RWPE2 (cell line): Measurements from ENCODE around the gene RMDN2.

ENCODE experiments used
- ATAC-seq: fragments of 200-7000 bp; cut with Tn5 transposase; 3 replicates; pipeline ENCODE4 v1.9.1; 2021; ENCODE audit warnings: low read depth
- DNase-seq: peaks from one replicate; pipeline ENCODE4 v3.0.0-alpha.2; 2020; ENCODE audit warnings: low spot score
- H3K27ac ChIP-seq: fragments of 450-650 bp; 2 replicates; pipeline ENCODE4 v1.5.1; 2017; ENCODE audit warnings: mild to moderate bottlenecking; ENCODE audit not compliant: poor library complexity, severe bottlenecking
- H3K27me3 ChIP-seq: fragments of 250-450 bp; sonication (Bioruptor Pico); 2 replicates; pipeline ENCODE4 v1.5.1; 2021; ENCODE audit warnings: mild to moderate bottlenecking, moderate library complexity; ENCODE audit not compliant: insufficient read depth, poor library complexity, severe bottlenecking
- H3K36me3 ChIP-seq: fragments of 250-450 bp; sonication (Bioruptor Pico); 2 replicates; pipeline ENCODE4 v1.5.1; 2020; ENCODE audit warnings: low read depth, mild to moderate bottlenecking, moderate library complexity
- H3K4me1 ChIP-seq: fragments of 250-450 bp; sonication (Bioruptor Pico); 2 replicates; pipeline ENCODE4 v1.5.1; 2021; ENCODE audit warnings: mild to moderate bottlenecking, moderate library complexity; ENCODE audit not compliant: insufficient read depth, poor library complexity, severe bottlenecking
- H3K4me3 ChIP-seq: fragments of 250-450 bp; sonication (Bioruptor Pico); 2 replicates; pipeline ENCODE4 v1.5.1; 2021; ENCODE audit warnings: mild to moderate bottlenecking, moderate library complexity; ENCODE audit not compliant: severe bottlenecking
- H3K9me3 ChIP-seq: fragments of 250-450 bp; sonication (Bioruptor Pico); 2 replicates; pipeline ENCODE4 v1.5.1; 2021; ENCODE audit warnings: mild to moderate bottlenecking, moderate library complexity; ENCODE audit not compliant: severe bottlenecking
- TF ChIP-seq, protein P1 (sequence below): fragments of 450-650 bp; IDR thresholded peaks from one replicate; pipeline ENCODE4 v1.5.1; 2017; ENCODE audit warnings: mild to moderate bottlenecking, moderate library complexity; ENCODE audit not compliant: poor library complexity, severe bottlenecking

The RMDN2 gene

GRCh38 chr2:37878536-37878935 lies 46.6 kb upstream of the RMDN2 start:
- no peaks in the 10 kb centered on the region for H3K36me3 ChIP-seq
- TF ChIP-seq, protein P1, sequence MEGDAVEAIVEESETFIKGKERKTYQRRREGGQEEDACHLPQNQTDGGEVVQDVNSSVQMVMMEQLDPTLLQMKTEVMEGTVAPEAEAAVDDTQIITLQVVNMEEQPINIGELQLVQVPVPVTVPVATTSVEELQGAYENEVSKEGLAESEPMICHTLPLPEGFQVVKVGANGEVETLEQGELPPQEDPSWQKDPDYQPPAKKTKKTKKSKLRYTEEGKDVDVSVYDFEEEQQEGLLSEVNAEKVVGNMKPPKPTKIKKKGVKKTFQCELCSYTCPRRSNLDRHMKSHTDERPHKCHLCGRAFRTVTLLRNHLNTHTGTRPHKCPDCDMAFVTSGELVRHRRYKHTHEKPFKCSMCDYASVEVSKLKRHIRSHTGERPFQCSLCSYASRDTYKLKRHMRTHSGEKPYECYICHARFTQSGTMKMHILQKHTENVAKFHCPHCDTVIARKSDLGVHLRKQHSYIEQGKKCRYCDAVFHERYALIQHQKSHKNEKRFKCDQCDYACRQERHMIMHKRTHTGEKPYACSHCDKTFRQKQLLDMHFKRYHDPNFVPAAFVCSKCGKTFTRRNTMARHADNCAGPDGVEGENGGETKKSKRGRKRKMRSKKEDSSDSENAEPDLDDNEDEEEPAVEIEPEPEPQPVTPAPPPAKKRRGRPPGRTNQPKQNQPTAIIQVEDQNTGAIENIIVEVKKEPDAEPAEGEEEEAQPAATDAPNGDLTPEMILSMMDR, result no peak
- ATAC-seq, result no peak

GRCh38 chr2:37880551-37880950 lies 44.5 kb upstream of the RMDN2 start:
- Histone ChIP-seq H3K4me3 (no peak overlapping the region), H3K27ac (no peak overlapping the region), H3K4me1 (no peaks in the 10 kb centered on the region), H3K36me3 (no peaks in the 10 kb centered on the region), H3K9me3 (no peaks in the 10 kb centered on the region), H3K27me3 (no peaks in the 10 kb centered on the region)
- ATAC-seq, result no peak
- DNase-seq, result no peak
- TF ChIP-seq, protein P1, result no peak

More at GRCh38 chr2:37878536-37878935, 46.6 kb upstream of the RMDN2 start:
- no peaks in the 10 kb centered on the region for H3K27me3 ChIP-seq
- no peak overlapping the region for H3K27ac ChIP-seq
- no peak for DNase-seq
- no peak overlapping the region for H3K4me3 ChIP-seq
- H3K9me3 ChIP-seq, result no peaks in the 10 kb centered on the region
- H3K4me1 ChIP-seq, result no peaks in the 10 kb centered on the region

GRCh38 chr2:37881397-37881796 lies 43.7 kb upstream of the RMDN2 start:
- H3K27ac ChIP-seq, result no peak overlapping the region
- H3K27me3 ChIP-seq, result no peaks in the 10 kb centered on the region
- DNase-seq (no peak), ATAC-seq (no peak)
- no peaks in the 10 kb centered on the region for H3K36me3 ChIP-seq
- no peak overlapping the region for H3K4me3 ChIP-seq
- no peaks in the 10 kb centered on the region for H3K4me1 ChIP-seq
- no peaks in the 10 kb centered on the region for H3K9me3 ChIP-seq
- TF ChIP-seq, protein P1, result no peak

- TF ChIP-seq, protein P1, result no peak
- DNase-seq (no peak), ATAC-seq (no peak)
- Histone ChIP-seq H3K4me1 (no peaks in the 10 kb centered on the region), H3K9me3 (no peaks in the 10 kb centered on the region), H3K27ac (no peak overlapping the region), H3K27me3 (no peaks in the 10 kb centered on the region), H3K4me3 (no peak overlapping the region), H3K36me3 (no peaks in the 10 kb centered on the region)
Measured at GRCh38 chr2:37882036-37882435, 43.1 kb upstream of the RMDN2 start.

DNA sequence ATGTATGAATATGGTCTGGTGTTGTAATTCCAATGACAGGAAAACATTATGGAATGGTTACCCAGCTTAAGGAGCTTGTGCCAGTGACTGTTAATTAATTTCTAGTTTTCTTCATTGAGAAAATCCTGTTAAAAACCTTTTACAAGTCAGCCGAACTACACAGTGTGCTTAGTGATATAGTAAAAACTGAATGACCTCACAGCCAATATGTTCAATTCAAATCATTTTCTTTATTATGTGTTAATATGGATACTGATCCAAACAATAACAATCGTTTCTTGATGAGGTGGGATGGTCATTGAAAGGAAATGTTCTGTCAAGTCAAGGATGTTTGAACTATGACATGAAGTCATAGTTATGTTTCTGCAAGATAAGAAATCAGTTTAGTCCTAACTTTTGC lies 41.6 kb upstream of the RMDN2 start:
- DNase-seq (no peak), ATAC-seq (no peak)
- Histone ChIP-seq H3K9me3 (no peaks in the 10 kb centered on the region), H3K36me3 (no peaks in the 10 kb centered on the region), H3K27ac (no peak overlapping the region), H3K27me3 (no peaks in the 10 kb centered on the region), H3K4me3 (no peak overlapping the region), H3K4me1 (no peaks in the 10 kb centered on the region)
- TF ChIP-seq, protein P1, result no peak
